Measurements from ENCODE around the gene BHMT.

DNA sequence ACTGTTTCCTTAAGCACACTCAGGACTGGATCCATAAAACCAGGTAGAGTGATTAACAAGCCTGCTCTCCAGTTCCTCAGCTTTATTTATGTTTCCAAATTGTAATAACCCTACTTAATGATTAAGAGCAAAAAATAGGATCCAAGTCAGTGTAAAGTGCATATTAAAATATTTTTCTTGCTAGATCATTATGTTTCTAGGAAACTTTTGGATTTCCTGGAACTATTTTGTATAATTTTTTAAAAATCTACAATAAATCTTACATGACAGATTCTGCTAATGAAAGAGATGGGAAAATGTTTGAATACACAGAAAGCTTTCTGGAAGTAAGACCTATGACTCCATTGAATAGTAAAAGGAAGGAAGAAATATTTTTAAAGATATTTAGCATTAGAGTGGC is 35.5 kb downstream of the BHMT start:
- TF ChIP-seq, protein P1, sequence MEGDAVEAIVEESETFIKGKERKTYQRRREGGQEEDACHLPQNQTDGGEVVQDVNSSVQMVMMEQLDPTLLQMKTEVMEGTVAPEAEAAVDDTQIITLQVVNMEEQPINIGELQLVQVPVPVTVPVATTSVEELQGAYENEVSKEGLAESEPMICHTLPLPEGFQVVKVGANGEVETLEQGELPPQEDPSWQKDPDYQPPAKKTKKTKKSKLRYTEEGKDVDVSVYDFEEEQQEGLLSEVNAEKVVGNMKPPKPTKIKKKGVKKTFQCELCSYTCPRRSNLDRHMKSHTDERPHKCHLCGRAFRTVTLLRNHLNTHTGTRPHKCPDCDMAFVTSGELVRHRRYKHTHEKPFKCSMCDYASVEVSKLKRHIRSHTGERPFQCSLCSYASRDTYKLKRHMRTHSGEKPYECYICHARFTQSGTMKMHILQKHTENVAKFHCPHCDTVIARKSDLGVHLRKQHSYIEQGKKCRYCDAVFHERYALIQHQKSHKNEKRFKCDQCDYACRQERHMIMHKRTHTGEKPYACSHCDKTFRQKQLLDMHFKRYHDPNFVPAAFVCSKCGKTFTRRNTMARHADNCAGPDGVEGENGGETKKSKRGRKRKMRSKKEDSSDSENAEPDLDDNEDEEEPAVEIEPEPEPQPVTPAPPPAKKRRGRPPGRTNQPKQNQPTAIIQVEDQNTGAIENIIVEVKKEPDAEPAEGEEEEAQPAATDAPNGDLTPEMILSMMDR (IDR thresholded peaks at IDR 0.05) = no peak
- no peak for TF ChIP-seq POLR2A (IDR thresholded peaks at IDR 0.05)

Data from adrenal gland (tissue), 5 donors.